Medulla oblongata (tissue), 1 donor: ENCODE data around the gene RAVER1.
A peak's percentile ranks its signal among the peaks of the same experiment; 100 is the strongest.
"Not testable (repeated sequence)": the region's sequence is repeated elsewhere in the genome, so short reads cannot be mapped to it uniquely, and the experiment has no call there.

Experiments used
- DNase-seq: peaks from one replicate; pipeline ENCODE4 v3.0.0-alpha.2; 2015; ENCODE audit errors: extremely low spot score

Gene RAVER1

DNA sequence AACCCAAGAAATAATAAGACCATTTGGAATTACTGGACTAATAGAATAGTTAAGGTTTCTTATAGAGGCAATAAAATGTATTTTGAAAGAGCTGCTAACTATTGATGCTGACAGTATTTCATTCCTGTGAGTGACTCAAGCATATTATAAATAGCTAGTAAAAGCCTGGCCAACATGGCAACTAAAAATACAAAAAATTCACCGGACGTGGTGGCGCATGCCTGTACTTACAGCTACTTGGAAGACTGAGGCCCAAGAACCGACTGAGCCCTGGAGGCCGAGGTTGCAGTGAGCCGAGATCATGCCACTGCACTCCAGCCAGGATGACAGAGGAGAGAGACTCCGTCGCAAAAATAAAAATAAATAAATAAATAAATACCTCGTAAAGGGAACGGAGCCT, 11.5 kb upstream of the RAVER1 start:
- no peak for DNase-seq

DNA sequence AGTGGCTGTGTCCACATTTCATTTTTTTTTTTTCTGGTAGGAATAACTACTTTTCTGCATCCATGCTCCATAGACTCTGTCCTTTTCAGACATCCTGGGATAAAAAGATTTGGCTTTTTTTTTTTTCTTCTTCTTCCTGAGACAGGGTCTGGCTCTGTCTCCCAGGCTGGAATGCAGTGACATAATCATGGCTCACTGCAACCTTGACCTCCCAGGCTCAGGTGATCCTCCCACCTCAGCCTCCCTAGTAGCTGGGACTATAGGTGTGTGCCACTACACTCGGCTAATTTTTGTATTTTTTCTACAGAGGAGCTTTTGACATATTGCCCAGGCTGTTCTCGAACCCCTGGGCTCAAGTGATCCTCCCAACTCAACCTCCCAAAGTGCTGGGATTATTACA, 10.2 kb upstream of the RAVER1 start:
- DNase-seq = no peak

DNA sequence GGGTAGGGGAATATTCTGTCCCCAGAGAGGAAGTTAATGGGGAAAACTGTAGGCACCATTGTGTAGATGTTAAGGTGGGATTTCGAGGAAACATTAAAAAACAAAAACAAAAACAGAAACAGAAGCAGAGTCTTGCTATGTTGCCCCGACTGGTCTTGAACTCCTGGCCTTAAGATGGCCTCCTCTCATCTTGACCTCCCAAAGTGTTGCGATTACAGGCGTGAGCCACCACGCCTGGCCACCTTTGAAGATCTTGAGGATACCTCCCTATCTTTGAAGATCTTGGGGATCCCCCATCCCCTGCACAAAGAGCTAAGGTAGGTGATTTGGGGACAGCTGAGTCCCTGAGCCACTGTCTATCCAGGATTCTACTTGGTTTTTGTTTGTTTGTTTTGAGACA, 6.6 kb upstream of the RAVER1 start:
- no peak for DNase-seq

DNA sequence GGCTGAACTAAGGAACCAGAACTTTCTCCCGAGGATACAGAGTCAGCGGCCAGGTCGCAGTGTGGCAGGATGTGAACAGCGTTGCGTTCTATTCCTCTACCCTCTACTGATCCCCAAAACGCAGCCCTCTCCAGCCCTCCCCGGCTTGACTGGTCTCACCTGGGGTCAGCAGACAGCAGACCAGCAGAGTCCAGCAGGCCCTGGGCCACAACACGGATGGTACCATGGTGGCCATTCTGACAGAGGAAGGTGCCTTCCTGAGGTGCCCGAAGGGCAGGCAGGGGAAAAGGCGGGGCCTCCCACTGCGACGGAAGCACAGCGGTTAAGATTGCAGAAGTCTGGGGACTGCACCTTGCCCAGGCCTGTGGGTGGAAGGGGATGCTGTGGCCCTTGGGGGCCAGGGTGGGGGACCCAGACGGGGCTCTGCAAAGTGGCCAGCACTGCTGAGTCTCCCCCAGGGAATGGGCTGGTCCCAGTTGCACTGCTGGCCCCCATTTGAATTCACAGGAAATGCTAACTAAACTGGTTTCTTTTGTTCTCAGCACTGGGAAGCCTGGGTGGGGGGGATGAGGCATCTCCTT, 6.1 kb upstream of the RAVER1 start, which contains the start of gene ICAM3:
Gene ICAM3 (minus strand): TSS at position 245 of the 581 bp plus-strand sequence. CDS start 10 bp downstream, at position 235.
- no peak for DNase-seq

DNA sequence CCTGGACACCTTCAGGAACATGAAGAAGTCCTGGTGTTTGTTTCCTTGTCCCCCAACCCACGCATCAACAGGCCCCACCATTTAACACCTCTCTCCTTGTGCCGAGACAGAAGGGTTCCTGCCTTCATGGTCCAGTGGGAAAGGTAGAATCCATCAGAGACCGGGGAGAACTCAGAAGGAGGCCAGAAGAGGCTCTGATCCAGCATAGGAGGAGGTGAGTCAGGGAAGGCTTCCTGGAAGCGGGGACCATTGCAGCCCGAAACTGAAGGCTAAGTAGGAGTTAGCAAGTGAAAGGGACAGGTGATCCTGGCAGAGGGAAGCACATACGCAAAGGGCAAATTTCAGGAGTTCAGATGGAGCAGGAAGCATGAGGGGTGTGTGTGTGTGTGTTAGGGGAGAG, 5.6 kb upstream of the RAVER1 start:
- no peak for DNase-seq

DNA sequence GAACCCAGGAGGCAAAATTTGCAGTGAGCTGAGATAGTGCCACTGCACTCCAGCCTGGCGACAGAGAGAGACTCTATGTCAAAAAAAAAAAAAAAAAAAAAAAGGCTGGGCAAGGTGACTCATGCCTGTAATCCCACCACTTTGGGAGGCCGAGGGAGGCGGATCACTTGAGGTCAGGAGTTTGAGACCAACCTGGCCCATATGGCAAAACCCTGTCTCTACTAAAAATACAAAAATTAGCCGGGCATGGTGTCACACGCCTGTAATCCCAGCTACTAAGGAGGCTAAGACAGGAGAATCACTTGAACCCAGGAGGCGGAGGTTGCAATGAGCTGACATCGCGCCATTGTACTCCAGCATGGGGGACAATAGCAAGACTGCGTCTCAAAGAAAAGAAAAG, 3.4 kb upstream of the RAVER1 start:
- DNase-seq = not testable (repeated sequence)

DNA sequence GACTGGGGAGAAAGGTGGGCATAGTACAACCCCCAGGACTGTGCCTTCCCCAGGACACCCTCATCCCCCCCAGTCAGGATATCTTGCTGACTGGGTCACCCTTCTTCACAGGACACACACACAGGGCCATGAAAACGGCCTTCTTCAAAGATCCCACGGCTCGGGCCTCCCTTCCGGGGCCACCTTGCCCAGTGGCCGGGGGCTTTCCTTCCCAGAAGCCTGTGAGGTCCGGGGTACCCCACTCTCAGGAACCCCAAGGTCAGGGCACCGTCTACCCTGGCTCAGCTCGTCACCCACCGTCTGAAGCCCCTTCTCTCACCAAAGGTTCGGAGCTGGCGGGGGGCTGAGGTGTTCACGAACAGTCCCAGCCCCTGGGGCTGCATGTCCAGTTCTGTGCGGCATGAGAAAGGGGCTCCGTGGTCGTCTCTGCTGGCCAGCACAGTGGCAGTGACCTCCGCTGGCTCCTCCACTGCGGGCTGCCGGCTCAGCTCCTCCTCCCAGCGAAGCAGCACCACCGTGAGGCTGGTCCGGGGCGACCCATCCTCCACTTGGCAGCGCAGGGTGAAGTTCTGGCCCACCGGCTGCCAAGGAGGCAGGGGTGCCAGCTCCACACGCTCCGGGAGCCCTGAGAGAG, 2.1 kb upstream of the RAVER1 start:
- peak; percentile 14 for DNase-seq

DNA sequence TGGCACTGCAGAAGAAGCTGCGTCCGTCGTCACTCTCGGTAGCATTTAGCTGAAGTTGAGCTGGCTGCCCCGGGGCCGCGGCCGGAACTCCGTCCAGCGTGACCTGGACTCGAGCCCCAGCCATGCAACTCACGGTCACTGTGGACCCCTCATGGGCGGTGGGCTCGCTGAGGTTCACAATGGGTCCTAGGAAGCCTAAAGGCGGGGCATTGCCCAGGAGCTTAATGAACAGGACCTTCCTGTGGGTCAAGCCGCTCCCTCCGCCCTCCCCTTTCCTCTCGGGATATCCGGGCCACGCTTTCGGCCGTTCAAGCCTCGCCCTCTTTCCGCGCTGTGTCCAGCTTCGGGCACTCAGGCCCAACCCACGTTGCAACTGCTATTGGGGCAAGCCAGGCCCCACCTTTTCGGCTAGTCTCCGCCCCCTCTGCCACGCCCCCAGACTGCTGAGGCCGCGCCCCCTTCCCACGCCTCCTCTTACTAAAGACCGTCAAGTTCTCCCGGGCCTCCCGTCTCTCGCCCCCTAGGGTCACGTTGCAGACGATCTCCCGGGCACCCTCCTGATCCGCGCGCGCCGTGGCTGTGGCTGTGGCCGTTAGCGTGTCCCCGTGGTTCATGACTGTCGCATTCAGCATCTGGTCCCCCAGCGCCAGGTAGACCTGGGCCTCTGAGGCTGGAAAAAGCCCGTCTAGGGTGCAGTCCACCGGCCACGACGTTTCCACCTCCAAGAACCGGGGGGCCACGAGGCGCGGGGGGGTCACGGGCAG, 1.4 kb upstream of the RAVER1 start:
- DNase-seq = peak; percentile 70

DNA sequence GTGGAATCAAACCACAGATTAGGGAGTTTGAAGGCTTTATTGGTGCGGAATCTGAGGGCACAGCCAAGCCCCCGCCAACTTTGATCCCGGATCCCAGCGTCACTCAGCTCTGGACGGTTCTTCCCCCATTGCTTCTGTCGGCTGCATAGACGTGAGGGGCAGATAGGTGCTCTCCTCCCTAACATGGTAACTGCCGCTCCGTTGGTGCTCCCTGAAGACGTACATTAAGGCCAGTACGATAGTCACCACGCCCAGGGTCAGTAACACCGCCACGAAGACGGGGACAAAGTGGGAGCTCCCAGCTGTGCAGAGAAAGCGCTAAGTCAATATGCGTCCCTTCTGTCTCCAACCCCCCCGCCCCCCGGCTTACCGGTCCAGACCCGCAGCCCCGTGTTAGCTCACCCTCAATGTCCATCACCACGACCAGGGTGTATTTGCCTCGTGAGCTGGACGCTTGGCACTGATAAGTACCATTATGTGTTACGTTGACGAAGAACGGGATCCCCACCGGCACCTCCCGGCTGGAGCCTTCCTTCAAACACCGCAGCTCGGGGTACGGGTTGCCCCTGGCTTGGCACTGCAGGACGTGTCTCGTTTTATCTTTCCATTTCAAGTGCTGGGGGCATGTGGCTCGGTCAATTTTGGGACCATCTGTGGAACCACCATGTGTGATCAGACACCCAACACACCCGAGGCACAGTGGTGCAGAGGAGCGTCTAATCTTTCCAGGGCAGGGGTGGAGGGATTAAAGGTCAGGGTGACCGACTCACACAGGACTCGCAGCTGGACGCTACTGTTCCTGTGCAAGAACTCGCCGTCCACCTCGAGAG, 644 bp upstream of the RAVER1 start:
- no peak for DNase-seq

DNA sequence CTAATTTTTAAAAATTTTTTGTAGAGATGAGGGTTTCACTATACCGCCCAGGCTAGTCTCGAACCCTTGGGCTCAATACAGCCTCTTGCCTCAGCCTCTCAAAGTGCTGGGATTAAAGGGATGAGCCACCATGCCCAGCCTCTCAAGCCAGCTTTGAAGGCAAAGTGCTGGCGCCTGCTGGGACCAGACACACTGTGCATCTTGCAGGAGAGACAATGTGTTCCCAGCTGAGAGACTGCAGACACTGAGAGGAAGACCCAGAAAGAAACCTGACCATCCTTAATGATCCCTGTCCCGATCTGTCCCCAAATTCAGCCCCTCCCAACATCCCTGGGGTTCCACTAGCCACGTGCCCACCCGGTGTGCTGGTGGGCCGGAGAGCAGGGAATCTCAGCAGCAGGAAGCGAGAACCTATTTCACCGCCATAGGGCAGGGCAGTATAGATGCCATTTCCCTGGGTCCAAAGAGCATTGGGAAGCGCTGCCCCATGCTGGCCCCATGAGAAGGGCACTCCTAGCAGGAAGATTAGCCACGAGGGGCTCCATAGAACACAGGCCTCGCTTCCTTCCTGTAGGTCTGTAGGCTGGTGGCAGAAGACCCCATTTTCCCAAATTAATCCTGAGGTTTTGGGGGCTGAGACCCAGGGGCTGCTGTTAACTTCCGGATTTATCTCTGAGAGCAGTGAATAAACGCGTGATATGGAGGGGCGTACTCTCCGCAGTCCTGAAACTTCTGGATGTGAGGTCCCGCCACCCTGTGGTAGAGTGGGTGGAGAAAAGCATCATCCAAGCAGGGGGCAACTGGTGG, 968 bp downstream of the RAVER1 start:
- DNase-seq = no peak

DNA sequence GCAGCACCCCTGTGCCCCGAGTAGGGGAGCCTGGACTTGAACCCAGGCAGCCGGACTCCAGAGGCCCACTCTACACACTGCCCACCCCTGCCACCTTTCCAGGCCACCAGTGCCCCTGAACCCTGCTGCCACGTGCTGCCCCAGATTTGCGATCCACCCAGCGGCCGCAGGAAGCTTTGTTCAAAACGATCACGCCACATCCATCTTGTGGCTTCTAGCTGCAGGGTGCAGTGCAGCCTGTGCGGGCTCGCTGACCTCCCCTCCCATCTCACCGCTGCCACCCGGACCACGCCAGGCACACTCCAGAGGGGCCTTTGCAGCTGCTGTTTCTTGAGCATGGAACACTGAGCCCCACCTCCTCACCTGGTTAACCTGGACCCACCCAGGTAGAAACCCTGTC, 3.8 kb downstream of the RAVER1 start:
- no peak for DNase-seq

DNA sequence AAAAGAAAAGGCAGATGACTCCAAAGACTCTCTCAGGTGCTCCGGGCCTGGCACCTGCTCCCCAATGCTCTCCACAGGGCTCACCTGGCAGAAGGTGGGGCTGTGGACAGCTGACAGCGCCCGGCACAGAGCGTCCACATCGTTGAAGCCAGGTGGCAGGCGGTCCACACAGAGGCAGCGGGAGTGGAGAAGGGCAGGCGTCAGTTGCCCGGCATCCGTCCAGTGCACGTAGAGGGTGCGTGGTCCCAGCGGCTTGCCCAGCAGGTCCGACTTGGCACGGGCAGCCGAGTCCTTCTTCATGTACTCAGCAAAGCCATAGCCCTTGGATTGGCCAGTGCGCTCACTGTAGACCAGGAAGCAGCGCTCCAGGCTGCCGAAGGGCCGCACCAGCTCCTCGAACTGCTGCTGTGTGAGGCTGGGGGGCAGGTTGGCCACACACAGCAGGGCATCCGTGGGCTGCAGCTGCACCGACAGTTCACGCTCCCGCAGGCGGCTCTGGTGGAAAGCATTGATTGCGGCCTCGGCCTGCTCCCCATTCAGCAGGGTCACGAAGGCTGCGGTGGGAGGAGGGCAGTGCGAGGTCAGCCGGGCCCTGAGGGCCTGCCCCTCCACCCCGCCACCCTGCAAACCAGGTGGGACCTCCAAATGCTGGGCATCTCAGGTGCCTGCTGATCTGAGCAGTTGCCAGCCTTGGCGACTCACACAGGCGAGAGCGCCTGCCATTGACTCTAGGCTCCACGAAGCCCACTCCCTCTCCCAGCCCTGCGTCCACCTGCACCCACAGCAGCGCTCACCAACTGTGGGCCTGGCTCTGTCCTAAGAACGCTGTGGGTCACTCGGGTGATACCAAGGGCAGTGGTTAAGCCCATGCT, 4.5 kb downstream of the RAVER1 start:
- DNase-seq = no peak

DNA sequence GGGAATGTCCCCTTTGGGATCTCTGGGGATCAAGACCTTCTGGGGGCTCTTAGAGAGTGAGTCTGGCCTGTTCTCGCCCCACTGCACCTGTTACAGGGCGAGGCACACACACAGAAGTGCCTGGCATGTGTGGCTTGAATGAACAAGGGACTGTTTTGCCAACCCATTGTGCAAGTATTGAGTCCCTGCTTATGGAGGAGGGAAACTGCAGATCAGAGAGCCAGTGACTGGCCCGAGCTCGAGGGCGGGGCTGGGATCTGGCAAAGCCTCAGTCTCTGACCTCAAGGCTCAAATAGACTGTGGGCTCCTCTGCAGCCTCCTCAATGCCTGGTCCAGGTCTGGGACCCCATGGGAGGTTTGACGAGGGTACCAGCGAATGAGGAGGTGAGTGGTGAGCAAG, 5.5 kb downstream of the RAVER1 start:
- DNase-seq = no peak

DNA sequence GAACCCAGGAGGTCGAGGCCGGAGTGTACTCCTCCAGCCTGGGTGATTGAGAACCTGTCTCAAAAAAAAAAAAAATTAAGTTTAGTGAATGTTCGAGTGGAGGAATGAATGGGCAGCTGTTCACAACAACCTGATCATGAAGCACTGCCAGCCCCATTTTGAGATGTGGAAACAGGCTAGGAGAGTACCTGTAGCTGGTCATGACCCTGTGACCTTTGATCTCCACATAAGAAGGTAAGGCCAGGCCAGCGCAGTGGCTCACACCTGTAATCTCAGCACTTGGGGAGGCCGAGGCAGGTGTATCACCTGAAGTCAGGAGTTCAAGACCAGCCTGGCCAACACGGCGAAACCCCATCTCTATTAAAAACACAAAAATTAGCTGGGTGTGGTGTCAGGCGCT, 7.6 kb downstream of the RAVER1 start:
- DNase-seq = no peak

DNA sequence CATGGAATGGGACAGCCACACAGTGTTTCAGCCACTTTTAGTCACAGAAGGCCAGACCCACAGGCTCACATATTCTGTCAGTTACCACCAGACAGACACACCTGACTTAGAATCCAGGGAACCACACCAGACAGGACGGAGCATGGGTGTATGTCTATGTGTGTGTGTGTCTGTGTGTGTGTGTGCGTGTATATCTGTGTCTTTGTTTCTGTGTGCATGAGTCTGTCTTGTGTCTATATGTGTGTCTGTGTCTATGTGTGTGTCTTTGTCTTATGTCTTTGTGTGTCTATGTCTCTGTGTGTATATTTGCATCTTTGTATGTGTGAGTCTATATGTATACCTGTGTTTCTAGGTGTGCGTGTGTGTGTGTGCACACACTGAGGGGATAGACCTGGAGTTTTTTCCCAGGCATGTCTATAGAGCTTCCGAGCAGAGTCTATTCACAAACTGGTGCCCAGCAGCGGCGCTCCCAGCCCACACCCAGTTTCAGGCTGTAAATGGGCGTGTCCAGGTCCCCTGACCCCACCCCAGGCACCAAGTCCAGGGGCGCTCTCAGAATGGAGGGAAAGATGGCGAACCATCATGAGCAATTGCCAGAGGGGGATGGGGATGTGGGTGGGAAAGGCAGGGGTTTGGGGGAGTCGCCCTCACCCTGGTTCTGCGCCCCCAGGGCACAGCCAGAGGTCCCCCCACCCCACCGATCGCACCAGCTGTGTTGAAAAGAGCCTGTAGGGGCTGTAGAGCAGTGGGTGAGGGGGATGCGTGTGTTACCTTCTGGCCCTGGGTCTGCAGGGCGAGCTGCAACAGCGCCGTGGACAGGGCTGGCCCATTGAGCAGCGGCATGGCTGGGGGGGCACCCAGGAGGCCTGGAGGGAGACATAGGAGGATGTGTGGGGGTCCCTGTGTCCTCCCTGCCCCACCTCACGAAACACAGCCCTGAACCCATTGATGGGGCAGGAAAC, 11.2 kb downstream of the RAVER1 start:
- DNase-seq = no peak

DNA sequence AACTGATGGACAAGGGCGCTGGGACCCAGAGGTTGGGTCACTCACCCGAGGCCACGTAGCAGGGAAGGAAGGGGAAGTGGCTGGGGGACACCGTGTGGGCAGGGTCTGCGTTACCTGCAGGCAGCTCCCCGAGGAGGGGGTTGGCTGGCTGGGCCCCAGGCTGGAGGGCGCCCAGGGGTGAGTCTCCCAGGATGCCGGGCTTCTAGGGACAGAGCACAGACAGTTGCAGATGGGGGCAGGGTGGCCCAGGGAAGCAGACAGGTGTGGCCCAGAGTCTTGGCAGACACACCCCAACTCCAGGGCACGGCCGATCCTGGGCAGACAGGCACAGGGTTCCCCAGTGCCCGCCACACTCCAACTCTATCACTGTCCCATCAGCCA, 11.9 kb downstream of the RAVER1 start:
- no peak for DNase-seq

DNA sequence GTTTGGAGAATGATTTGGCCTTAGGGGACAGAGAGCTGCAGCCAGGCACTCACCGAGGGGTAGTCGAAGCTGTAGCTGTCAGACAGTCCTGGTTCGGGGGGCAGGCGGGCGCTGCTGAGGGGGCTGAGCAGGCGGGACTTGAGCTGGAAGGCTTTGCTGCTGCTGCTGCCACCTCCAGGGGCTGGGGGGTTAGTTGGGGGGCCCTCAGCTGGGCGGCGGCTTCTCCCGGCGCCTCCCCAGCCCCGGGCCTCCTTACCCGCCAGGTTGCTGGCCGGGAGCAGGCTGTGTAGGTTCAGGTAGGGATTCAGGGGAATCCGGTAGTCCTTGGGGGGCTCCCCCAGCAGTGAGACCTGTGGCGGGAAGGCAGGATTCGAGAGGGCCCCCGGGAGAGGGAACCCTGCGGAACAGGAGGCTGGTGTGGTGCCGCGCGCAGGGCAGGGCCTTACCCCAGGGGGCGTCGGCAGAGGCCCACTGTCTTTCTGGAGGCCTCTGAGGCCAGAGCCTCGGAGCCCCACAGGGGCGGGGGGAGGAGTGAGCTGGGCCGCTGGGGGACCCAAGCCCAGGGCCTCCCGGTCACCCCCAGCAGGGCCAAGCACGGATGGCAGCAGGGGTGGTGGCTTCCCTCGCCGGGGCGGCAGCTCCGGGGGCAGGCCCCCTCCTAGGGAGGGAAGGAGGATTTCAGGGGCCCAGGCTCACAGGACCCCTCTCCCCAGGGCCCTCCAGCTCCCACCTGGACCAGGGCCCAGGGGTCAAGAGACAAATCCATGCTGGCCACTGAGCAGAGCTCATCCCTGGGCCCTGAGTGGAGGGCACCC, 12.5 kb downstream of the RAVER1 start:
- no peak for DNase-seq
